Mesenteric fat pad (tissue), 1 donor: ENCODE results near the gene ETS2. TPM values are rescaled to one million over a fixed set of nuclear protein-coding genes. Genes with fewer than 3 reads are reported as not detected.

Experiments used
- DNase-seq: peaks from one replicate; pipeline ENCODE4 v3.0.0-alpha.2; 2020; ENCODE audit warnings: low spot score
- total RNA-seq: library from RNA; stranded (reverse); fragmentation: NEBNext Ultra II Directional; extraction: Animal tissue kit (Norgen Biotek cat#: 25700); gene quantifications from one replicate; pipeline ENCODE4 v1.2.1, GENCODE V29; 2021
- donor health status: DM: yes; HTN: yes; CAD: no.

The ETS2 gene
- total RNA-seq, 1 donor from 2014 or later: 110 TPM

GRCh38 chr21:38858026-38858811 is 52.5 kb downstream of the ETS2 start:
- no peak for DNase-seq

GRCh38 chr21:38858812-38859205 is 53.1 kb downstream of the ETS2 start:
- DNase-seq: no peak

GRCh38 chr21:38859852-38860251 is 54.1 kb downstream of the ETS2 start:
- DNase-seq: no peak

- no peak for DNase-seq
Observed at GRCh38 chr21:38861056-38861455, 55.3 kb downstream of the ETS2 start.

- no peak for DNase-seq
Observed at GRCh38 chr21:38861989-38862683, 56.4 kb downstream of the ETS2 start.

GRCh38 chr21:38863291-38863690 is 57.6 kb downstream of the ETS2 start:
- DNase-seq: no peak

- no peak for DNase-seq
Observed at GRCh38 chr21:38863843-38864363, 58.2 kb downstream of the ETS2 start.

GRCh38 chr21:38864964-38865363 is 59.2 kb downstream of the ETS2 start:
- DNase-seq: no peak

- DNase-seq: no peak
Observed at GRCh38 chr21:38869196-38869595, 63.5 kb downstream of the ETS2 start.

GRCh38 chr21:38869946-38870345 is 64.2 kb downstream of the ETS2 start:
- DNase-seq: no peak
